ENCODE data around the gene LAGE3.
A peak's percentile ranks its signal among the peaks of the same experiment; 100 is the strongest.

Gene LAGE3

GRCh38 chrX:154473683-154474082, 5.4 kb downstream of the LAGE3 start:
- no peak for DNase-seq

GRCh38 chrX:154472685-154473632, 6.1 kb downstream of the LAGE3 start:
- DNase-seq, result no peak

- no peak for DNase-seq
Observed at GRCh38 chrX:154471839-154472684, 7.0 kb downstream of the LAGE3 start.

- DNase-seq, result no peak
Observed at GRCh38 chrX:154470914-154471568, 8.0 kb downstream of the LAGE3 start.

- DNase-seq, result no peak
Observed at GRCh38 chrX:154470434-154470833, 8.6 kb downstream of the LAGE3 start.

GRCh38 chrX:154469880-154470279, 9.2 kb downstream of the LAGE3 start:
- no peak for DNase-seq

- DNase-seq, result no peak
Observed at GRCh38 chrX:154469114-154469513, 10.0 kb downstream of the LAGE3 start.

GRCh38 chrX:154468217-154468616, 10.9 kb downstream of the LAGE3 start:
- no peak for DNase-seq

- no peak for DNase-seq
Observed at GRCh38 chrX:154467556-154467955, 11.5 kb downstream of the LAGE3 start.

GRCh38 chrX:154466907-154467306, 12.2 kb downstream of the LAGE3 start:
- DNase-seq, result no peak

GRCh38 chrX:154466036-154466435, 13.0 kb downstream of the LAGE3 start:
- no peak for DNase-seq

GRCh38 chrX:154465601-154466000, 13.5 kb downstream of the LAGE3 start:
- DNase-seq, result no peak

GRCh38 chrX:154464806-154465365, 14.2 kb downstream of the LAGE3 start:
- DNase-seq, result no peak

- DNase-seq, result no peak
Observed at GRCh38 chrX:154463611-154464220, 15.4 kb downstream of the LAGE3 start.

- DNase-seq, result no peak
Observed at GRCh38 chrX:154462396-154462795, 16.7 kb downstream of the LAGE3 start.

- DNase-seq, result no peak
Observed at GRCh38 chrX:154460326-154460725, 18.8 kb downstream of the LAGE3 start.

GRCh38 chrX:154459832-154460231, 19.2 kb downstream of the LAGE3 start:
- DNase-seq, result no peak

- DNase-seq, result peak; percentile 34
Observed at GRCh38 chrX:154458954-154459778, 19.9 kb downstream of the LAGE3 start.

- peak; percentile 29 for DNase-seq
Observed at GRCh38 chrX:154458116-154458953, 20.7 kb downstream of the LAGE3 start, which contains the start of gene PLXNA3. PLXNA3 (plus strand) TSS chrX:154458281; CDS start chrX:154460184, 1,903 bp downstream.

- peak; percentile 18 for DNase-seq
Observed at GRCh38 chrX:154457491-154458115, 21.5 kb downstream of the LAGE3 start.
